GM21825 (cell line): ENCODE results near the gene SLIT2.

ENCODE experiments used
- ATAC-seq: cut with Tn5 transposase; IDR thresholded peaks from one replicate; pipeline ENCODE4 v1.9.1; 2021; ENCODE audit warnings: mild to moderate bottlenecking, moderate library complexity; ENCODE audit not compliant: unreplicated experiment

SLIT2 gene

DNA sequence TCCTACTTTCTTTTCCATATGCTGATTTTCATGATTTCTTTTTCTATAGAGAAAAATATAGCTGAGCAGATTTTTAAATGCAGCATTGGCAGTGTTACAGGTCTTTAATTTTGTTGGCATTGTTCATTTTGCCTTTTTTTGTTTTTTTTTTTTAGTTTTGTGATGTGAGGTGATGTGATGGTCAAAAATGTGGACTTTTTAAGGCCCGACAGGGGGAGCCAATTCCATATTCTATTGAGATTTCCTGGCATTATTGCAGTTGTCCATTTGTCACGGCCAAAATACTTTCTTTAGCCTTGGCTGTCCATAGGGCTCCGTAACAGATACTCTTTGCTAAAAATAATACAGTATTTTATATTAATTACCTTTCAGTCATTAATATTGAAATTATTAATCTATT lies 47.8 kb downstream of the SLIT2 start:
- ATAC-seq, result no peak

DNA sequence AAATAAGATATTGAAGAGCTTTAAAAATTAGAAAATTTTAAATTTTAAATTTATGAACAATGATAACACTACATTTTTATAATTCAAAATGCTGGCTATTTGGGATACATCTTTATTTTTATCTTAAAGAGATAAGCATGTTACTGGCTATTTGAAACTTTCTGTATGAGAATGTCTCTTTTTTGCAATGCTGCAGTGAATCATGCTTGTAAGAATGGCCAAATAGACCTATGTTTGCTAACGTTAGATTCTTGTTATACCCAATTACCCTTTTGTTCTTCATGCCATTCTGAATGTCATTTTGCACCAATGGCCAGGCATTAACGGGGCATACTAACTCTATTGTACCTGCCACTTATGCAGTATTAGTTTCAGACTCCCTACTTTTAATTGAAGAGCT lies 49.5 kb downstream of the SLIT2 start:
- ATAC-seq, result no peak
